ENCODE data around the gene VPS39. TPM values are rescaled to one million over a fixed set of nuclear protein-coding genes. Genes with fewer than 3 reads are reported as not detected.

VPS39 gene
- total and polyA plus RNA-seq, 4 donors = 61.4 to 77.6 (median 66.9) TPM

Small RNAs within 50 kb of the gene (small RNA-seq; reads per million reads assigned to genes)
- 0.63 reads per million, percentile 65 among the genes with 10 or more reads in this experiment for gene MIR627 (ENCODE audit: low replicate concordance)

Other genes with a start within 250 kb of the VPS39 start
- 10 to 100 TPM in 1 of 2 donors, 1 to 10 TPM in 1; 8.9 to 12.3 TPM for gene EHD4, start 235.7 kb downstream of the VPS39 start, total RNA-seq
- 1 to 10 TPM; 6.8 to 8.1 TPM for gene EHD4, start 235.7 kb downstream of the VPS39 start, polyA plus RNA-seq (ENCODE audit: insufficient read length in 2 of 2)
- not detected for gene PLA2G4E, start 187.3 kb downstream of the VPS39 start, total RNA-seq
- not detected for gene PLA2G4E, start 187.3 kb downstream of the VPS39 start, polyA plus RNA-seq (ENCODE audit: insufficient read length in 2 of 2)
- gene PLA2G4D, start 113.7 kb downstream of the VPS39 start, total RNA-seq = under 1 TPM; 0.06 to 0.10 TPM
- under 1 TPM; 0.10 to 0.26 TPM for gene PLA2G4D, start 113.7 kb downstream of the VPS39 start, polyA plus RNA-seq (ENCODE audit: insufficient read length in 2 of 2)
- under 1 TPM in 1 of 2 donors, not detected in 1; 0.11 TPM for gene PLA2G4F, start 51.7 kb downstream of the VPS39 start, total RNA-seq
- gene PLA2G4F, start 51.7 kb downstream of the VPS39 start, polyA plus RNA-seq (ENCODE audit: insufficient read length in 2 of 2) = under 1 TPM; 0.21 to 0.25 TPM
- gene GANC, start 64.9 kb upstream of the VPS39 start, total RNA-seq = 10 to 100 TPM; 23.1 to 24.8 TPM
- 10 to 100 TPM; 19.7 to 20.9 TPM for gene GANC, start 64.9 kb upstream of the VPS39 start, polyA plus RNA-seq (ENCODE audit: insufficient read length in 2 of 2)
- 10 to 100 TPM; 59.7 to 95.1 TPM for gene TMEM87A, start 65.1 kb upstream of the VPS39 start, total RNA-seq
- gene TMEM87A, start 65.1 kb upstream of the VPS39 start, polyA plus RNA-seq (ENCODE audit: insufficient read length in 2 of 2) = 10 to 100 TPM; 52.6 to 56.5 TPM
- gene CAPN3, start 151.2 kb upstream of the VPS39 start, total RNA-seq = 10 to 100 TPM; 19.2 to 34.6 TPM
- gene CAPN3, start 151.2 kb upstream of the VPS39 start, polyA plus RNA-seq (ENCODE audit: insufficient read length in 2 of 2) = 10 to 100 TPM; 35.8 to 46.7 TPM